IMR-90 (cell line): ENCODE results near the gene HOXB2. TPM values are rescaled to one million over a fixed set of nuclear protein-coding genes. Genes with fewer than 3 reads are reported as not detected.

Source experiments
- ATAC-seq: fragments of 200-7000 bp; cut with Tn5 transposase; 2 replicates; pipeline ENCODE4 v1.9.1; 2020; ENCODE audit warnings: low read depth, mild to moderate bottlenecking, moderate library complexity
- BruUV-seq: library from RNA; stranded (reverse); fragments of 400-500 nt; replicated peaks from 2 replicates; lab custom pipeline; 2021; lab: Mats Ljungman, UMichigan
- CTCF ChIA-PET: fragments of 300-600 bp; formaldehyde crosslinking; extraction: SDS; loops from one replicate; lab custom pipeline; 2021; ENCODE audit warnings: antibody characterized with exemption; lab: Yijun Ruan, JAX
- POLR2A ChIA-PET: fragments of 300-600 bp; sonication (Branson Sonifier 250); formaldehyde crosslinking; loops from one replicate; lab custom pipeline; 2022; ENCODE audit warnings: antibody characterized with exemption; ENCODE audit not compliant: unreplicated experiment; lab: Charles Lee
- DNase-seq: peaks from one replicate; pipeline ENCODE4 v3.0.0; 2013
- H2AFZ ChIP-seq: replicated peaks from 2 replicates; pipeline ENCODE3; 2013; ENCODE audit warnings: low read length, mild to moderate bottlenecking; ENCODE audit not compliant: poor library complexity
- H2AK5ac ChIP-seq: 2 replicates; pipeline ENCODE4 v1.6.1; 2013; ENCODE audit warnings: low read depth, low read length, inconsistent platforms
- H2AK9ac ChIP-seq: replicated peaks from 2 replicates; pipeline ENCODE3; 2013; ENCODE audit warnings: mild to moderate bottlenecking, low read depth, low read length, moderate library complexity; ENCODE audit not compliant: poor library complexity
- H2BK120ac ChIP-seq: 2 replicates; pipeline ENCODE4 v1.6.1; 2013; ENCODE audit warnings: low read depth, low read length, inconsistent platforms
- H2BK15ac ChIP-seq: 3 replicates; pipeline ENCODE4 v1.6.1; 2013; ENCODE audit warnings: low read depth, low read length, inconsistent platforms
- H2BK20ac ChIP-seq: 2 replicates; pipeline ENCODE4 v1.6.1; 2013; ENCODE audit warnings: low read depth, mild to moderate bottlenecking, inconsistent platforms, low read length, moderate library complexity
- H2BK5ac ChIP-seq: 2 replicates; pipeline ENCODE4 v1.6.1; 2013; ENCODE audit warnings: mild to moderate bottlenecking, low read depth, low read length, inconsistent platforms; ENCODE audit not compliant: poor library complexity, severe bottlenecking
- H3K14ac ChIP-seq: replicated peaks from 2 replicates; pipeline ENCODE4 v1.6.1; 2013; ENCODE audit warnings: low read depth, low read length, inconsistent platforms
- H3K18ac ChIP-seq: 2 replicates; pipeline ENCODE4 v1.6.1; 2013; ENCODE audit warnings: low read depth, low read length, control low read depth
- H3K23ac ChIP-seq: 2 replicates; pipeline ENCODE4 v1.6.1; 2013; ENCODE audit warnings: low read depth, low read length, inconsistent platforms
- H3K27ac ChIP-seq: 2 replicates; pipeline ENCODE4 v1.5.1; 2013; ENCODE audit warnings: mild to moderate bottlenecking, control low read depth, low read length; ENCODE audit not compliant: insufficient read depth
- H3K27me3 ChIP-seq: 2 replicates; pipeline ENCODE4 v1.6.1; 2013; ENCODE audit warnings: low read length; ENCODE audit not compliant: control insufficient read depth, insufficient read depth
- H3K36me3 ChIP-seq: 2 replicates; pipeline ENCODE4 v1.6.1; 2013; ENCODE audit warnings: low read length, mixed read lengths; ENCODE audit not compliant: control insufficient read depth, insufficient read depth
- H3K4ac ChIP-seq: 2 replicates; pipeline ENCODE4 v1.6.1; 2013; ENCODE audit warnings: low read depth, low read length, inconsistent platforms
- H3K4me1 ChIP-seq: 2 replicates; pipeline ENCODE4 v1.6.1; 2013; ENCODE audit warnings: low read length, mixed read lengths; ENCODE audit not compliant: control insufficient read depth, insufficient read depth
- H3K4me2 ChIP-seq: 2 replicates; pipeline ENCODE4 v1.6.1; 2013; ENCODE audit warnings: low read depth, mild to moderate bottlenecking, control low read depth, low read length, moderate library complexity
- H3K4me3 ChIP-seq: 2 replicates; pipeline ENCODE4 v1.5.1; 2013; ENCODE audit warnings: low read depth, mild to moderate bottlenecking, control low read depth, low read length, moderate library complexity; ENCODE audit not compliant: insufficient read depth
- H3K56ac ChIP-seq: 2 replicates; pipeline ENCODE4 v1.6.1; 2013; ENCODE audit warnings: low read length, inconsistent platforms; ENCODE audit not compliant: insufficient read depth; ENCODE audit errors: extremely low read depth
- H3K79me1 ChIP-seq, 2 experiments: 2 replicates each; pipeline ENCODE4 v1.6.1; 2013; ENCODE audit warnings: low read length in 2 of 2, inconsistent platforms in 1 of 2, low read depth in 1 of 2
- H3K9ac ChIP-seq: 2 replicates; pipeline ENCODE4 v1.6.1; 2013; ENCODE audit warnings: low read depth, low read length, control low read depth
- H3K9me1 ChIP-seq: 2 replicates; pipeline ENCODE4 v1.6.1; 2013; ENCODE audit warnings: low read length, inconsistent platforms; ENCODE audit not compliant: insufficient read depth
- H3K9me3 ChIP-seq: 2 replicates; pipeline ENCODE4 v1.6.1; 2013; ENCODE audit warnings: low read length; ENCODE audit not compliant: control insufficient read depth, insufficient read depth
- H4K20me1 ChIP-seq: 2 replicates; pipeline ENCODE4 v1.6.1; 2013; ENCODE audit warnings: low read length, inconsistent platforms; ENCODE audit not compliant: insufficient read depth
- H4K5ac ChIP-seq: 2 replicates; pipeline ENCODE4 v1.6.1; 2013; ENCODE audit warnings: mild to moderate bottlenecking, low read depth, low read length, control low read depth
- H4K8ac ChIP-seq, 2 experiments: 2 replicates each; pipeline ENCODE4 v1.6.1; 2013; ENCODE audit warnings: low read depth in 2 of 2, low read length in 2 of 2, control low read depth in 1 of 2, inconsistent platforms in 1 of 2
- H4K91ac ChIP-seq: 2 replicates; pipeline ENCODE4 v1.6.1; 2013; ENCODE audit warnings: low read depth, low read length, inconsistent platforms; ENCODE audit not compliant: insufficient read depth
- BHLHE40 ChIP-seq: fragments of 150-350 bp; IDR thresholded peaks from 2 replicates; pipeline ENCODE4 v1.6.1; 2016; ENCODE audit warnings: mild to moderate bottlenecking, low read depth, low read length
- CEBPB ChIP-seq: IDR thresholded peaks from 2 replicates; pipeline ENCODE4 v1.6.1; 2012; ENCODE audit warnings: low read depth, low read length, improper control_type of control experiment
- CHD1 ChIP-seq: IDR thresholded peaks from 2 replicates; pipeline ENCODE4 v1.6.1; 2012; ENCODE audit warnings: low read depth, low read length, improper control_type of control experiment
- FOS ChIP-seq: fragments of 150-350 bp; IDR thresholded peaks from 2 replicates; pipeline ENCODE4 v1.6.1; 2016; ENCODE audit warnings: low read depth, low read length
- MAFK ChIP-seq: IDR thresholded peaks from 2 replicates; pipeline ENCODE4 v1.6.1; 2012; ENCODE audit warnings: low read depth, low read length, improper control_type of control experiment
- MAZ ChIP-seq: IDR thresholded peaks from 2 replicates; pipeline ENCODE4 v1.6.1; 2012; ENCODE audit warnings: low read depth, mild to moderate bottlenecking, low read length, improper control_type of control experiment, moderate library complexity, borderline replicate concordance
- MXI1 ChIP-seq: IDR thresholded peaks from 2 replicates; pipeline ENCODE4 v1.6.1; 2012; ENCODE audit warnings: low read depth, mild to moderate bottlenecking, low read length, moderate library complexity, borderline replicate concordance
- NFE2L2 ChIP-seq: fragments of 150-350 bp; IDR thresholded peaks from 2 replicates; pipeline ENCODE4 v1.6.1; 2016; ENCODE audit warnings: low read depth, mild to moderate bottlenecking, low read length
- POLR2A ChIP-seq: IDR thresholded peaks from 2 replicates; pipeline ENCODE4 v1.6.1; 2012; ENCODE audit warnings: mild to moderate bottlenecking, low read depth, low read length
- RAD21 ChIP-seq: IDR thresholded peaks from 2 replicates; pipeline ENCODE4 v1.6.1; 2012; ENCODE audit warnings: low read length, improper control_type of control experiment
- RCOR1 ChIP-seq: IDR thresholded peaks from 2 replicates; pipeline ENCODE4 v1.6.1; 2012; ENCODE audit warnings: mild to moderate bottlenecking, low read length, improper control_type of control experiment; ENCODE audit not compliant: insufficient replicate concordance
- RFX5 ChIP-seq: IDR thresholded peaks from 2 replicates; pipeline ENCODE4 v1.8.0; 2012; ENCODE audit warnings: low read depth, mild to moderate bottlenecking, low read length, moderate library complexity
- SMC3 ChIP-seq: fragments of 150-350 bp; IDR thresholded peaks from 2 replicates; pipeline ENCODE4 v1.6.1; 2016; ENCODE audit warnings: low read depth, mild to moderate bottlenecking, antibody characterized with exemption, low read length, moderate library complexity
- WGBS, 2 experiments: methylation state at CpG; one replicate each; pipeline versions ENCODE4 v1.1.5 to v1.1.7; 2013; ENCODE audit warnings: missing lambda C conversion rate in 2 of 2; ENCODE audit not compliant: insufficient read length in 1 of 2; ENCODE audit errors: extremely low coverage in 2 of 2; 5-methylcytosine and 5-hydroxymethylcytosine counted together
- dilution Hi-C: fragments of 300-500 bp; cut with HindIII; formaldehyde crosslinking; loops from one replicate; pipeline ENCODE4 v1.14.3; 2018; ENCODE audit warnings: low sequenced_read_pairs; ENCODE audit not compliant: unreplicated experiment
- in situ Hi-C: fragments of 300-500 bp; cut with MboI; formaldehyde crosslinking; loops from 3 replicates; pipeline ENCODE4 v1.14.3; 2019; ENCODE audit warnings: low sequenced_read_pairs, inconsistent platforms, mixed read lengths
- intact Hi-C: fragments of 100-400 bp; cut with micrococcal nuclease; formaldehyde crosslinking; loops from 2 replicates; pipeline ENCODE4 v1.10.0; 2022
- polyA plus RNA-seq, 3 experiments: library from polyadenylated mRNA; depleted of rRNA; stranded (reverse); fragments of >200 nt; gene quantifications; 2 replicates each; pipeline ENCODE4 v1.2.3, GENCODE V29; 2012; ENCODE audit warnings: low replicate concordance in 1 of 3
- total RNA-seq: library from RNA; depleted of rRNA; stranded (reverse); fragments of >200 nt; gene quantifications from 2 replicates; pipeline ENCODE4 v1.2.3, GENCODE V29; 2012
- TF ChIP-seq, protein P1 (sequence below): fragments of 150-350 bp; IDR thresholded peaks from 2 replicates; pipeline ENCODE4 v1.6.1; 2017; ENCODE audit warnings: mild to moderate bottlenecking, antibody characterized with exemption, low read length, low read depth
- TF ChIP-seq, protein P2 (sequence below): conservative IDR thresholded peaks from 2 replicates; pipeline ENCODE4 v1.5.1; 2012; ENCODE audit warnings: mild to moderate bottlenecking, low read depth, low read length, improper control_type of control experiment

The HOXB2 gene
- total and polyA plus RNA-seq, 2 of the 4 experiments (the other 2 are of a cell fraction), result 2.7 to 29.9 TPM

DNA sequence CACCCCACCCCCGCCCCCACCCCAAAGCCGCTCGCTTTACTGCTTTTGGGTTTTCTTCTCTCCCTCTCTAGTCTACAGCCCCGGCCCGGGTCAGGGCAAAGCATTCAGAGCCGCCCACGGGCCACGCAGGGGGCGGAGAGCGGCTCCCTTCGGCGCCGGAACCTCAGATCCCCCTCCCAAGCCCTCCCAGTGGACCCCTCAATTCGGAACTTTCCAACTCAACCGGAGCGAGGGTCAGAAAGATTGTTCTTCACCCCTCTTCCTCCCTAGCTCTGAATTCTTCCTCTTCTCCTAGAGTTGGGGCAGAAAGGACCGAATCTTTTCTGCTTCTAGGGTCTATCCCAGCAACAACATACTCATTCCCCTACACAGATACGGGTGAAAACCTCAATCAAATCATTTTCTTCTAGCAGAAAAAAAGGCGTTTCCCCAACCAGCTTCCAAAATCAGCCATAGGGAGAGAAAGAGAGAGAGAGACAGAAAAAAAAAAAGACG is 1.0 kb downstream of the HOXB2 start:
- H2BK120ac ChIP-seq, result peak overlapping the region; percentile 91
- H3K4me1 ChIP-seq, result peaks cover 32% of the 10 kb centered on the region
- no peaks in the 10 kb centered on the region for H4K20me1 ChIP-seq
- peak overlapping the region; percentile 18 for H2AK9ac ChIP-seq
- peak overlapping the region; percentile 98 for H3K4ac ChIP-seq
- dilution Hi-C loops (no loop called here), in situ Hi-C loops (loop anchor here (10.0 kb wide), 1 partner anchor 189 kb away; no protein-coding TSS in a partner anchor), intact Hi-C loops (no loop called here)
- no peak for DNase-seq
- peak overlapping the region; percentile 96 for H2BK5ac ChIP-seq
- H3K79me1 ChIP-seq, result peaks cover 4 to 37% of the 10 kb centered on the region in 2 experiments; a peak in 2 of 4 replicates
- no peaks in the 10 kb centered on the region for H3K27me3 ChIP-seq
- H3K27ac ChIP-seq, result peak overlapping the region; percentile 99
- H3K14ac ChIP-seq, result peak overlapping the region; percentile 99
- peak overlapping the region; percentile 96 for H3K18ac ChIP-seq
- H4K5ac ChIP-seq, result peak overlapping the region; percentile 84
- BruUV-seq, result no TSS peak
- TF ChIP-seq BHLHE40 (no peak), NFE2L2 (no peak), MXI1 (no peak), SMC3 (no peak), CHD1 (no peak), MAFK (no peak), RCOR1 (no peak), RAD21 (no peak), MAZ (no peak), FOS (no peak), CEBPB (no peak), POLR2A (no peak), RFX5 (no peak)
- TF ChIP-seq, protein P1, sequence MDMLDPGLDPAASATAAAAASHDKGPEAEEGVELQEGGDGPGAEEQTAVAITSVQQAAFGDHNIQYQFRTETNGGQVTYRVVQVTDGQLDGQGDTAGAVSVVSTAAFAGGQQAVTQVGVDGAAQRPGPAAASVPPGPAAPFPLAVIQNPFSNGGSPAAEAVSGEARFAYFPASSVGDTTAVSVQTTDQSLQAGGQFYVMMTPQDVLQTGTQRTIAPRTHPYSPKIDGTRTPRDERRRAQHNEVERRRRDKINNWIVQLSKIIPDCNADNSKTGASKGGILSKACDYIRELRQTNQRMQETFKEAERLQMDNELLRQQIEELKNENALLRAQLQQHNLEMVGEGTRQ, result no peak
- TF ChIP-seq, protein P2, sequence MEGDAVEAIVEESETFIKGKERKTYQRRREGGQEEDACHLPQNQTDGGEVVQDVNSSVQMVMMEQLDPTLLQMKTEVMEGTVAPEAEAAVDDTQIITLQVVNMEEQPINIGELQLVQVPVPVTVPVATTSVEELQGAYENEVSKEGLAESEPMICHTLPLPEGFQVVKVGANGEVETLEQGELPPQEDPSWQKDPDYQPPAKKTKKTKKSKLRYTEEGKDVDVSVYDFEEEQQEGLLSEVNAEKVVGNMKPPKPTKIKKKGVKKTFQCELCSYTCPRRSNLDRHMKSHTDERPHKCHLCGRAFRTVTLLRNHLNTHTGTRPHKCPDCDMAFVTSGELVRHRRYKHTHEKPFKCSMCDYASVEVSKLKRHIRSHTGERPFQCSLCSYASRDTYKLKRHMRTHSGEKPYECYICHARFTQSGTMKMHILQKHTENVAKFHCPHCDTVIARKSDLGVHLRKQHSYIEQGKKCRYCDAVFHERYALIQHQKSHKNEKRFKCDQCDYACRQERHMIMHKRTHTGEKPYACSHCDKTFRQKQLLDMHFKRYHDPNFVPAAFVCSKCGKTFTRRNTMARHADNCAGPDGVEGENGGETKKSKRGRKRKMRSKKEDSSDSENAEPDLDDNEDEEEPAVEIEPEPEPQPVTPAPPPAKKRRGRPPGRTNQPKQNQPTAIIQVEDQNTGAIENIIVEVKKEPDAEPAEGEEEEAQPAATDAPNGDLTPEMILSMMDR, result no peak
- no CpG with 5 or more reads among the region's 20 CpGs for WGBS, 2 experiments
- peaks cover 10% of the 10 kb centered on the region for H3K9me1 ChIP-seq
- peak overlapping the region; percentile 92 for H4K91ac ChIP-seq
- peak overlapping the region; percentile 99 for H3K56ac ChIP-seq
- ChIA-PET CTCF (interaction anchor here (0.6 kb wide), 1 partner anchor 143 kb away, joined by 6 read pairs; no protein-coding TSS in a partner anchor), POLR2A (interaction anchor here (1.0 to 1.7 kb wide), 3 partner anchors 17 to 61 kb away, joined by 3 to 10 read pairs (median 5); no protein-coding TSS in a partner anchor)
- H2BK15ac ChIP-seq, result peak overlapping the region; percentile 65; the same call in 1 of the 3 replicates
- H3K36me3 ChIP-seq, result peaks cover 22% of the 10 kb centered on the region
- no peak overlapping the region for H2AFZ ChIP-seq
- H2BK20ac ChIP-seq, result peak overlapping the region; percentile 27; the same call in 1 of the 2 replicates
- peak; percentile 1; the same call in 1 of the 2 replicates for ATAC-seq
- H3K9me3 ChIP-seq, result no peaks in the 10 kb centered on the region
- H3K4me3 ChIP-seq, result peak overlapping the region; percentile 96
- peak overlapping the region; percentile 99 for H3K23ac ChIP-seq
- peak overlapping the region; percentile 62 to 94 for H4K8ac ChIP-seq
- H3K4me2 ChIP-seq, result peak overlapping the region; percentile 64; the same call in 1 of the 2 replicates
- peak overlapping the region; percentile 88 for H2AK5ac ChIP-seq
- peak overlapping the region; percentile 100 for H3K9ac ChIP-seq
